K562 treated with DMSO at 1 percent for 48 hours (cell line): Measurements from ENCODE around the gene USP53. TPM values are rescaled to one million over a fixed set of nuclear protein-coding genes. Genes with fewer than 3 reads are reported as not detected.

ENCODE experiments used
- total RNA-seq: library from RNA; unstranded; fragments of 300-600 nt; gene quantifications from 2 replicates; pipeline ENCODE4 v1.2.3, GENCODE V29; 2022; ENCODE audit warnings: low replicate concordance; ENCODE audit errors: extremely low read depth

Gene USP53
- total RNA-seq, result not detected in 2 replicates

DNA sequence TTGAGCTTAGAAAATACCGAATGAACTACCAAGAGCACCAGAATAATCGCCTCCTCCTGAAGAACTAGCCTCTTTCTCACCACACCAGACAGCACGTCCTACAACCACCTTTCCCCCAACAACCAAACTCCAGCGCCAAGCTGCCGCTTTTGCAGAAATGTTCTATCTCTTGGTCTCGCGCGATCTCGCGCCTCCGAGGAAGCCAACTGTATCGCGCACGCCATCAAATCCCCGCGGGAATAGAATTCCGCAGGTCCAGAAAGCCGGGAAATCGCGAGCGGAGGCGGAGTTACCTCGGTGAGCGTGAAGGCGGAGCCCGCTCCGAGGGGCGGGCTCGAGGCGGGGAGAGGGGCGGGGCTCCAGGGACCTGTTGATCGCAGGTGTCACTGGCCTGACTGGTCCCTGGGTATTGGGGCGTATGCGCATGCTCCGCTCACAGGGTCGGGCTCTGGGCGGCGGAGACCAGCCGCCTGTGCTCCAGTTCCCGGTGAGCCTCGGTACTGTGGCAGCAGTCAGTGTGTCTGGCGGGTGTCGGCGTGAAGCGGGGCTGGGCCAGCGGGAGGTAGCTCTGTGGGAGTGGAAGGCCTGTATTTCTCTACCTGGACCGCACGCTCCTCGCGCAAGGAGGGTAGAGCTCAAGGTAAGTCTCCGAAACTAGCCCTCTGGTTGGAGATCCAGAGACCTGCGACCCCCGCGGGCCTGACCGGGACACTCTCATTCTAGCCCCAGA is at the start of gene USP53:
Gene USP53 (plus strand): TSS at position 480 of the 730 bp plus-strand sequence. CDS start 27,047 bp downstream, outside the sequence.

GRCh38 chr4:119321921-119322687 is 109.6 kb downstream of the USP53 start, which contains the start of gene FABP2:
Gene FABP2 (minus strand): TSS chr4:119322138. CDS start chr4:119322102, 36 bp downstream.

Other genes starting within 250 kb of the USP53 start
- not detected in 2 replicates for gene MYOZ2, start 76.9 kb upstream of the USP53 start, total RNA-seq
- gene FABP2, start 109.4 kb downstream of the USP53 start, total RNA-seq, result not detected in 2 replicates